Measurements from ENCODE around the gene BCL11A.

The BCL11A gene

DNA sequence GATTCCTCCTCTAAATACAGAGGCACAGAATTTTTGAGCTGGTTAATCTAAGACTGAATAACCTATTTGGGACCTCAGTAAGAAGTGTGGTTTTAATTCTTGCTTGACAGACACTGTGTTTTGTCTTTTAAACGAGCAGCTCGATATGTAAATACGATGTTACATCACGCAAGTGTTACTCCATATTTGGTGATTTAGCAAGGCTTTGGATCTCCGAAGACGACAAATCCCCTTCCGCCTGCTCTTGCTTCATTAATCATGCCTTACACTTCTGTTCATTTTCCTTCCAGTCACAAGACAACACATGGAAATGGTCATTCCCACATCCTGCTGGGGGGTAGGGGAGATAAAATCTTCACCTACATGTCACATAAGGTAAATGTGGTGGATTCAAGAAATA is 9.4 kb downstream of the BCL11A start:
- DNase-seq = no peak

DNA sequence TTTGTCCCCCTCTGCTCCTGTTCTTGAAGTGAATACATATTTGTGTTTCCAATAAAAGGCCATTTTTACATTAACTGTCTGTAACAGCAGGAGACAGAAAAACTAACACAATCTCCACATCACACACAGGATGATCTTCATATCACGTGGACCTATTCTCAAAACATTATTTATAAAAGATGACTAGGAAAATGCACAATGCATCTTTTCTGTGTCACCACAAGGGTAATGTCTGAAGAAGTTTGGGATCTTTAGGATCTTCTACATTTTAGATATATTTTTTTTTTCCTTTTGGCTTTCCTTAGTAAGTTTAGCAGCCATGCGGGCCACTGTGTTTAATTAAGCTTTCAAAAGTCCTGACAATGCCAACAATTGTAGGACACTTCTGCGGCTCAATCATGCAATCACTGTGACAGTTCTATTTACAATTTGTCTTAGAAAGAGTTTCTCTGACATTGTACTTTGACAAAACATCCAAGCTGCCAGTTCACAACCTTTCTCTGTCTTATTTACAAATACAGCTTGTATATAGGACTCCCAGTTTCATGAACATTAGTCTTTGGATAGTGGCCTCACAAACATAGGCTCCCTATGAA is 12.3 kb downstream of the BCL11A start:
- no peak for DNase-seq

DNA sequence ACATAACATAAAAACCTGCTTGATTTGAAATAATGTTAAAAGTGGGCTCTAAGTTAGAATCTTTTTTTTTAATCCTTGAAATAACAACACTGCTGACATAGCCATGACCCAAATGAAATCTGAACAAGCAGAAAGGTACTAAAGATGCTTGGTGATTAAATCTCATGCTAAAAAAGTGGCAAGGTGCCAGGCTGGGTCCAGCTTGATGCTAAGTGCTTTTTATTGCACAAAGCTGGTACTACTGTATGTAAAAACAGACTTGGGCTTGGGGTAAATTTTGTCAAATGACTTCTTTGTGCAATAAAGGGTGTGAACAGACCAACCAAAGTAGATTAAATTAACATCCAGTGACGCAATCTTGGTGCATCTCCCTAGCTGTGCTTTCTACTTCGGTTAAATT is 13.4 kb downstream of the BCL11A start:
- no peak for DNase-seq

DNA sequence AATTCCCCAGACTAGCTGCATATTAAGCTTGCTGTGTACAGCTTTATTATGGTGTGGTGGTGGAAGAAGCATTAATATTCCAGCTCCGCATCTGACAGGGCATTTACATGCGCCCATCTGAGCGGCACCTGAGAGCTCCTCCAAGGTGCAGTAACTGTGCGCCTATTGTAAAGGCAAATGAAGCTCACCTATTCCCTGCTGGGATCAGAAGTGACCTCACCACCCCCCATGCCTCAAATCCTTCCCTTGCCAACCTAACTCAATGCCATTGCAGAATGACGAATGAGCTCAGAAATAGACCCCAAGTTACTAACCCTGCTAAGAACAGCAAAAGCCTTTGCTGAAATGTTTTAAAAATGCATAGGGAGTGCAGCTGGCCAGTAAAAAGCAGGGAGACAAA is 14.3 kb downstream of the BCL11A start:
- no peak for DNase-seq

DNA sequence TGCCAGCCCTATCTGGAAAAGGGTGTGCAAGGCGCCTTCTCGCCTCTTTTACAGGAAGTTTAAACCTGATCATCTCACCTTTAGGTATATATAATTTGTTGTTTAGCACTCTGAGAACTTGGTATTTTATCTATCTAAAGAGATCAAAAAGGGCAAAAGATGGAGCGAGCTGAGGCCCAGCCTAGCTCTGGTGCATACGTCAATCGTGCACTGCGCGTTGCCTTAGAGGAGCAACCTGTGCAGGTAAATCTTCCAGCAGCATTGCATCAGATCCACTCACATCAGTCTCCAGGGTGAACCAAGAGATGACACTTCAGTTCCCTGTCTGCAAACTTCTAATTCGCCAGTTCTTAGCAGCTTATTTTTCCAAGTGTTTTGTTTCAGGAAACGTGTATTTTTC is 15.4 kb downstream of the BCL11A start:
- DNase-seq = no peak

DNA sequence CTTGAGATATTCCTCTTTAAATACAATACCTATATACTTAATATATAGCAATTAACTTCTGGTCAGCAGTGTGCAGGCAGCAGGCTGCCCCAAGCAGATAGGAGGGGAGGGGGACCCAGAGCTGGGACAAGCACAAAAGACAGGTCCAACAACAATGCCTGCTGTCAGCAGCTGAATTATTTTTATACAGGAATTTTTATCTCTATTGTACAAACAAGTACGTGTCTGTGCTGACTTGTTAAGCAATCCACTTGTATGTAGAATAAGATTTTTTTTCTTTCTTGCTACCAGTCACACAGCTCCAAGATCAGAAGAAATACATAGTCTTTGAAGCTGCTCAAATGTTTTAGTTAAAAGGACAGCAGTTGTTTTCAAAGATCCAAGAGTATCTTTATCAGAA is 16.7 kb downstream of the BCL11A start:
- DNase-seq = no peak

DNA sequence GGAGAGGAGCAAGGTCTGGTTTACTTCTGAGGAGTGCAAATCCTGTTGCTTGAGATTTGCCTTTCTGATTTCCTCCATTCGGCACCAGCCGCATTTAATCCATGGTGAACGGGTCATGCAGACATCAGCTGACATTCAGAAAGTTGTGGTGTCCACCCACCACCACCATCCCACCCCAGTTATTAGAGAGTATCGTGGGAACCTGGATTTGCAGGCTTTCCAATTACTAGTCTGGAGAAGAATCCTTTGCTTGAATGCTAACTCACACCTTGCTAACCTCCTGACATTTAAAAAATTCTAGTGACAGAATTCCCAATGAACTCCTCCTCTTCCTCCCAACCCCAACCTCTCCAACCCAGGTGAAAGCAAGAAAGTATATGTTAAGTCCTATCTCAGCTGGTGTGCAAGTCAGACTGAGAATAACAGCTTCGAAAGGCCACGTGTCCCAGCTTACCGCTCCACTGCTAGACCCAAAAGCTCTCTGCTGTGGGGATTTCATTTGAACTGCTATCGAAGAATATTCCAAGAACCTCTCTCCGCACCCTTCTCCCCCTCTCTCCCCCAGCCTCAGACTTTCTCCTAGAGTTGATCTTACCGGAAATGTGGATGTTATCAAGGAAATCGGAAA is 17.7 kb downstream of the BCL11A start:
- DNase-seq = no peak

DNA sequence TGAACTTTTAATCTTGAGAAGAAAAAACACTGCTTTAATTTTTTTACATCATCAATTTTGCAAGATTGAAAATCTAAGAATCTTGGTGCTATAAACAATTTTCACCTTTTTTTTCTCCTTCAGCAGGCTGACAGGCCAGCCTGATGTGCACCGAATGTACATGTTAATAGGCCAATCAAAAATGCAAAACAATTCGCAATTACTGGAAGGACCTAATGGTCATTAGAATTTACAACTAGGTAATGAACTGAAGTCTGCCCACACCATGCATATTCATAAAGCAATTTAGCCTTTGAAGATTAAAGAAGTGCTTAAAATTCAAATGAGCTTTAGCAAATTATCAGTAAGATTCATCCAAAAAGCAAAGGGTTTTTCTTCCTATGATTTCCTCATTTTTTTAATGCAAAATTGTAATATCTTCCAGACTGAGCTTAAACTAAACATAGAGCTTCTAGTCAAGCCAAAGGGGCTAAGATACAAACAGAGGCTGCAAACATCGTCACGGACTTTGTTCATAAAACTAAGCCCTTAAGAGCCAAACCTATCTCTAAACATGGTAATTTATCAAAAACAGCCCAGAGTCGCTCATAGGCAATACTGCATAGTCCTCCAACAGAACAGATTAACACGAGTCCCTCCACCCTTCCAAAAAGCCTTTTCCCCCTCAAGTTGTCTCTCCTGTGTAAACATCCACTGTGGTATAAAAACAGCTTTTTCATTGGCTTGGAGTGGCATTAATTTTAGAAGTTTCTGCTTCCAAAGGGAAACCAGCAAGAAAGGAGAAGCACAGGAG is 18.4 kb downstream of the BCL11A start:
- DNase-seq = no peak

DNA sequence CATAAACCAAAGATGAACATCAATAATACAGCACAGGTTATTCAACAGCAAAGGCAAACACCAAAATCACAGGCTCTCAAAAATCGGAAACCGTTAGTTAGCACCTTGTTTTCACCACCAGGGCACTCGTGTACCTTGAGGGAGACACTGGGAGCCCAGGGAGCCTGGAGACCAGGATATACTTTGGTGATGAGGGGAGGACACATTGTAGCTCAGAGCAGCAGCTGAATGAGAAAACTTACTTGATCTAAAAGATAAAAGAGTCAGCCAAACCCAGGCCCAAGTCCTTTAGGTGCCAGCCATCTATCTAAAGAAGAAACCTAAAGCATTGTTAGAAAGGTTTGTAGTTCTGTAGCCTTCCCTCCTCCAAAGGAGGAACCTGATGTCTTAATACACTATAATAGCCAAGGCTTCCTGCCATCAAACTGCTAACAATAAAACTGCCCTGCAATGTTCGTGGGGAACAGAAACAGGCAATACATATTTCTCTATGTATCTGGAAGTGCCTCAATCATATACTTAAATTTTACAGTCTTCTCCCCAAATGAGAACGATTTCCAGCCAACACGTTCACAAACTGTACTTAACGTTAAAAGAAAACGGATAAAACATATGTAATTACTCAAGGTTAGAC is 19.3 kb downstream of the BCL11A start:
- DNase-seq = no peak

DNA sequence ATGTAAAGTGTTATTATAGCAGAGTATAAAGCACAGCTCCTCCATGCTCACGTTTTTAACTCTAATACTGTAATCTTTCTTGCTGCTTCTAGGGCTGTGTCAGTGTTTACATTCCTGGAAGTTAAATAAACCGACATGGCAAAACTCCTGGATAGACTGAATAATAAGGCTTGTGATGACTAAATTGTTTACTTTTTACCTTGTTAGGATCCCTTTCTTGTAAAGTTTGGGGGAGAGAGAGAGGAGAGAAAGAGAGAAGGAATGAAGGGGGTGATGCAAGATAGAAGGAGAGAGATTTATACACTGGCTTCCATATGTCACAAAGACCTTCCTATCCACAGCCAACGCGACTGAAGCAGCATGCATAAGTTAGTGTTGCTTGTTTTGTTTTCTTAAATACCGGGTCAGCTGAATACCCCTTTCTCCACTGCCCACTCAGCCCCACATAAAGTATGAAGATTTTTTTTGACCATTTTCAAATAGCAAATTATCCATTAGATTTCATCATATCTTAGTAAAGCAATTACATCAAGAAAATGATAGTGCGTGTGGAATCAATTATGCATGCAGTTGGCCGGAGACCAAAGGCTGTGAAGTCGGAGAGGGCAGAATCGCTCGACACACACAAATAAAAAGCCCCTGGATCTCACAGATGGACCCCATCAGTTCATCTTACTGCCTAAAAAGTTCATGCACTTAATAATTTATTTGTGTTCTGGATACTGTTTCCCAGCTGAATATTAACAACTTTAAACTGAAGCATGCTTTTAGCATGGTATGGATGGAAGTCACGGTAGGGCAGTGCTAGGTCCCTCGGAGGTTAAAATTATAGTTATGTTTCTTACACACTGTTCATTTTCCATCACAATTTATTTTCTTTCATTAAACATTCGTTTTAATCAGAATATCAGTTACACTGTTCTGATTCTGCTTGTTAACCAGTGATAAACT is 20.1 kb downstream of the BCL11A start:
- no peak for DNase-seq

DNA sequence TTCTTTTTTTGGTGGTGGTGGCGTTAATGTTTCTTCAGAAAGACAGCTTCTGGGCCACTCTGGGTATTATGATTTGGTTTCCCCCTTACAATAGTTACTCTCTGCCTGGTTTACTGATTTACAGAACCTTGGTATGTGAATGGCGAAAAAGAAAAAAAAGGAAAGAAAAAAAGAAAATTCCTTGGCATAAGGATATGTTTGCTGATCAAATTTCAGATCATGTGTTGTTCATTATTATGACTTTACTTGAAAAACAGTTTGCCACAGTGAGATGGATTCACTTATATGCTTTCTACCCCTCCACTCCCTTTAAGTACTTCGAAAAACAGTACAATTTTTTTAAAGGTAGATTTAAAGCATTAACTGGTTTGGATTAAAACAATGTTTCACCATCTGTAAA is 21.0 kb downstream of the BCL11A start:
- DNase-seq = no peak

DNA sequence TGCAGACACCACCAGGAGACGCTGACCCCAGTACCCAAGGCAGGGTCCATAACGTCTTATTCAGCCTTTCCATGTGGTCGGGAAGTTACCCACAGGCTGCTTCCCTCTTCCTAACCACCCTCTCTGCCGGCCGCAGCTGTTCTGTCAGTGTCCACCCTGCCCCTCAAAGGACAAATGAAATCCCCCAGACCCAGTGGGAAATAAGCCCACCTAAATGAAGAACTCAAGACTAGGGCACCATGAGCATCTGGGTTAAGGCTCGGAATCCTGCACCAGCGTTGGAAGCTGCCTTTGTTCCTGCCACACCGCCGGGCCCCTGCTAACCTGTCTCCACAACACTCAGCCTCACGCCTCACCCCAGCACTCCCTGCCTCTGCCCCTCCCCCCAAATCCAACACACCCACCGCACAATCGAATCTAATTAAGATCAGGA is 21.7 kb downstream of the BCL11A start:
- no peak for DNase-seq

DNA sequence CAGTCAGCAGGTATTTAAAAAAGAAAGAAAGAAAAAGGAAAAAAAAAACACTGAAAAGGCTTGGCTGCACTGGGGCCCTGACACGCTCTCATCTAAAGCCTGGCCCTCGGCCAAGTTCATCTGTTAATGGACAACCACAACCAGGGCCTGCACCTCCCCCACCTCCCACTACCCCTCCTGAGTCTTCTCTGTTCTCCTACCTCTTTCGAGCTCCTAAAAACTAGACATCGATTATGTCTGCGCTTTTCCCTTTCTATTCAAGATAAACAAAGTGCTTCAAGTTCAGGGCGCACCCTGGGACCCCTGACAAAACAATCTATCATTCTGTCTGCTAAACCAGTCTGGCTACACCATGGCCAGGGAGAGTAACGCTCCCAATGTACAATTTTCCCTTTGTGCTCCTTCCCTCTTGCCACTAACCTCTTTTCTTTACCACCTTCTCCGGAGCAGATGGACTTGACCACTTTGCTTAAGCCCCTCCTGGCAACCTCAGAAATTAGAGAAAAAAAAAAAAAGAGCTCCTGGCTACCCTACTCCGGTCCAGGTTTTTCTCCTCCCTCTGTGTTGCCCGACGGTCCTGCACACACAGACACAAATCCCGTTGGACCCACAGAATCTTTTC is 22.7 kb downstream of the BCL11A start:
- DNase-seq = no peak

DNA sequence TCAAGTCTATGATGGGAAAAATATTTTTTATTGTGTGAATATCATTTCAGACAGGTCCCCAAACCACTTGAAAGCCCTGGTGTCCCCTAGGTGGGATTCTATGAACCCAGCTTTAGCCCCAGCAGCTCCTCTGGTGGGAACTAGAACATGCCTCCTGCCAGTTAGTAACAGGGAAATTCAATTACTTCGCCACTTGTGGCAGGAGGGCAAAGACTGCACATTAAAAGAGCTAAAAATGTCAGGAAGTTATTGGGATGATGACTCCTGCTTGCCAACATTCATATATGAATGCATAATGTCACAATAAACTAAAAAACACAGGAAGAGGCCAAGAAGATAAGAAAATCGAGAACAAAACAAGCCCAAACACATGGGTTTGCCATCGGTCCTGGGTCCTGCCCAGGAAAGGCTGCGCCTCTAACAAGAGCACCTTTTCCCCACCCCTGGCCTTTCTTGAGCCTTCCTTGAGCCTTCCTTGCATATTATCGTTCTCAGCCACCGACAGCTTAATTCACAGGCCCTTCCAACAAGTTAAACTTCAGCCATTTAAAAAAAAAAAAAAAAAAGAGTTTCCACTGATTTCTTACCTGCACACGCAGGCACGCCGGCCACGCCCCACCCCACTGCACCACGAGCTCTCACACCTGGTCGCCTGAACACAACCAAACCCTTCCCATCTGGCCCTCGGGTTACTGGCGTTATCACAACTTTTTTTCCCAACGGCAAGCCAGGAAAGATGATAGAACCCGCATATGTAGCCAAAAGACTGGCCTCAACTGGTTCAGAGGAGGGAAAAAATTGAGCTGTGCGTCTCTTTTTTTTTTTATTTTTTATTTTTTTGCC is 23.4 kb downstream of the BCL11A start:
- DNase-seq = no peak

DNA sequence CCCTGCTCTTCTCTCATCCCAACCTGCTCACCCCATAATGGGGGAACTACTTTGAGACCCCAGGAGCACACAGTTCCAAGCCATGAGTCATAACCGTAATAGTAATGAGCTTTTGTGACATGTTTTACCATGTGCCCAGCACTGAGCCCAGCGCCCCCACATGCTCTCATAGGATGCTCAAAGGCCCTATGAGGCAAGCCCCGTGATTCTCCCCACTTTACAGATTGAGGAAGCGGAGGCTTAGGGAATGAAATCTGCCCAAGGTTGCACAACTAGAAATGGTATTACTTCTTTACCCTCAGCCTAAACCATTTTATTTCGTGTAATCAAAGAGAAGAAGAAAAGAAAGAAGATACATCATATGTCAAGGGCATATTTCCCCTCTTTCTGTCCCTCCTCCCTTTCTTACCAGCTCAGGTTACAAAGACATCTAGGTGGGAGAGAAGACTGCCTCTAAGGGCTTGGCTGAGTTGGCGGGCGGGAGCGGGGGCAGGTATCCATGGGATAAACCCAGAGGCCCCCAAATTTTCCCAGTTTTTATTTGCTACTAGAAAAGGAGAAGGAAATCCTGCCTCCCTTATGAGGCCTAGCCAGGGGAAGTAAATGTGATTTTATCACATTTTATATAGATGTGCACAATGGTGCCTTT is 24.2 kb downstream of the BCL11A start:
- no peak for DNase-seq

DNA sequence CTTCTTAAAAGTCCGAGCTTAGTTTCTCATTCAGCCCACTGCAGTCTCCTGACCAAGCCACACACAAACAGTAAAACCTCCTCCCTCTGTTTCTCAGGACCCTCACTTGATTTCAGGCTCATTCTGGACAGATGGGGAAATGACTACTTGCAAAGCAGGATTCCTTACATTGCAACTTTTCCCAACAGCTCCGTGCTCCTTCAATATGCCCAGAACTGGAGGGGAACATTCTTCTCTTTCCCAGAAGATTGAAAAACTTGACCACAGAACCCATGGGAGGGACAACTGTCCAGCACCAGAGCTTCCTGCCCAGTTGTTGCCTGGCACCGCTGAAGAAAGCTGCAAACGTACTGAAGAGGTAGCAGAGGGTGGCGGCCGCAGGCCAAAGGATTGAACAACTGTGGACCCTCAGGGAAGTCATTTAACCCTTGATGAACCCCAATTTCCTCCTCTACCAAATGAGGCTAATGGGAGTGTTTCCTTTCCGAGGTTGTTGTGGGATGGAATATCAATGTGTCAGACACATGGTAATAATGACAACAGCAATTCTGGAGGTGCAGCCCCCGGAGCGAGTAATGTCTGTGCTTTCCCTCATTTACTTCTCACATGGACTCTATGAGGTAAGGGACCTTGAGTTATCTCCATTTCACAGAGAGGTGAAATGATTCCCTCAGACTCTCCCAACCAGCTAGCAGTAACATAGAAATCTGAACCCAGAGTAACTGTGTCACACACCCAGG is 25.0 kb downstream of the BCL11A start:
- DNase-seq = no peak

DNA sequence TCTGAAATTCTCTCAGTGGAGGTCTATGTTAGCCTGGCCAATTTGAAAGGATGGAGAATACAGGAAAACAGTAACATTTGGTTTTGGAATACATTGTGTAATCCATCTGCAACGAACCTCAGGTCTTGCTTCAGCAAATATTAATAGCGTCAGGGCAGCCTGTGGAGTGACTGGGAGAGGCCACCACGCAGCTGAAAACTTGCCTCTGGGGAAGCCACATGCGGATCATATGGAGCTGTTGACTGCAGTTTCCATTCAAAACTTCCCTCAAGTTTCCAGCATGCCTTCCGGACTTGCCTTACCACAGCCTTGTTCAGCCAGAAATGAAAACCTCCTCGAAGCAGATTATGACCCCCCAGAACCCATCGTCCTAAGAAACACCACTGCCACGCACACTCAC is 25.7 kb downstream of the BCL11A start:
- no peak for DNase-seq

DNA sequence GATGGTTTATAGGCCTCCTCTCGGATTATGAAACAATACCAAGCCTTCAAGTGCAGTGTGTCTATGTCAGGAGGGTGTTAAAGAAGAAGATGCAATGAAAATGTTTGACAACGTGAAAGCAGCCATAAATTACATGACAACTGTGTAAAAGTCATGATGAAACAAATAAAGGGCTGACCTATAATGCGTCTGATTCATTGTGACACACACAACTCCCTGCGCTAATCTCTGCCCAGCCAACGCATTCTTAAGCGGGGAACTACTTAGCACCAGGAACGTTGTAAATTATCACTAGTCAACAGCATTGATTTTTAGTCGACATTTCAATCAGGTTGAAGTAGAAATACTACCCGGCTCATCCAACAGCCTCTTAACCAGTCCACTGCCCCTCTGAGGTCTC is 26.8 kb downstream of the BCL11A start:
- DNase-seq = no peak

DNA sequence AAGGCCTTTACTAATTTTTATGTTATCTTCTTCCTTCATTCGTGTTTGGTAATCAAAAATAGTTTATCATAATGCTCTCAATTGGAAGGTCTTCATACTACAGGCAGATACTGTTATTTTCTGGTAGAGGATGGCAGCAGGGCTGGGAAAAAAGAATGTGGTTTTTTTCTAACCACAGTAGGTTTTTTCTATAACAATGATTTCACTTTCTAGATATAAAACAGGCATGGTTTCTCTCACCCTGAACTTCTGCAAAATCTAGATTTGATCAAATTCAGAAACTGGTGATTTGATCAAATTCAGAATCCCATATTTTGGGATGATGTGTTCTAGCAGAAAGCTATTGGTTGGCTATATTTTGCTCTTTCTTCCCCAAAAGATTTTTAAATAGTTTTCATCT is 27.6 kb downstream of the BCL11A start:
- DNase-seq = no peak

DNA sequence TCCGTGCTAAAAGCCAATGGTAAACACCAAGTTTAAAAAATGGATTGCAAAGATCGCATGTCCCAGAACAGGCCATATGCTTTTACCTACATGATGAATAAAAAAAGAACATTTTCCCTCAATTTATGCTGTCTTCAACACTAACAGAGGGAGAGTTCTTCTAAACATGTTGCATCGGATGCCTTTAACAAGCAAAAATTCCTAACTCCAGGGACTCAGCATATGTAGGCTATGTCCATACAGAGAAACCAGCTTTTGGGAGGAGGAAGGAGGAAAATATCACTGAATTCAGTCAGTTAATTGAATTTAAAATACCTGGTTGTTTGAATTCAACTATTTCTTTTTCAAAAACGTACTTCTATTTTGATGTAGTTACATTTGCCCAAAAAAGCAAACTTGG is 28.6 kb downstream of the BCL11A start:
- no peak for DNase-seq
